ENCODE results near the gene FBF1.
A peak's percentile ranks its signal among the peaks of the same experiment; 100 is the strongest.

The FBF1 gene

DNA sequence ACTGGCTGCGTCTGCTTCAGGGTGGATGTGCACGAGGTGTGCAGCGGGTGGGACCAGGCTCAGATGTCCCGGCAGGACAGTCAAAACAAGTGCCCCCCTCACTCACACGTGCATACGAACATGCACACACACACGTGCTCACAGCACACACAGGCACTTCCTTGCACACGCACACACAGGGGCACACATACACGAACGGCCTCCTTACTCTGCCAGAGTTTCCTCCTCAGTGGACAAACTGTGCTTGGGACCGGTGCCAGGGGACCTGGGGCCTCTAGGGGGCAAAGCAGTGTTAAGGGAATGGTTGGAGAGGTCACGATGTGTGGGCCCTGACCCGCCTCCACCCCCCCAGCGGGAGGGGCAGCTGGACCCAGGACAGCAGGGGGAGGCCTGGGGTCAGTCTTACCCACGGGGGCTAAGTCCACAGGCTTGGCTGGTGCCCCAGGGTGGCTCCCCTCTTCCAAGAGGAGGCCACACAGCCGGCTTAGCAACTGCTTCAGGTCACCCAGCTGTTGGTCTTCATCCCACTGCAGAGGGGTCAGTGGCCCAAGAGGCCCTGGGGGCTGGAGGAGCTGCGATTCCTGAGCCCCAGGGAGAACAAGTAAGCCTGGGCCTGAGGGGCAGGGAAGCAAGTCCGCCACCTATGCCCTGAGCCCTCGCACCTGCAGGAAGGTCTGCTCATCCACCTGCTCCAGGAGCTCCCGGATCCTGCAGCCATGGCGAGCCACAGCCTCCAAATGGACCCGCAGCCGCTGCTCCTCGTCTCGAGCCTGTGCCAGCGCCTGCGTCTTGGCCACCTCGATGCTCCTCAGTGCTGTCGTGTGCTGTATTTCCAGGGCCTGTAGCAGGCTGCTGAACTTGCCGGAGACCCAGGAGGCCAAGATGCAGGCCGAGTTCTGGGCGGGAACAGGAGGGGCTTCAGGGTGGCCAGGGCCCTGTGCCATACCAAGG lies 49.0 kb downstream of the FBF1 start:
- DNase-seq, result no peak
- no peak for TF ChIP-seq GATA1 (IDR thresholded peaks at IDR 0.05; ENCODE audit: low read depth, low read length)
- no peak for TF ChIP-seq POLR2A (IDR thresholded peaks at IDR 0.05; ENCODE audit: low read length)

DNA sequence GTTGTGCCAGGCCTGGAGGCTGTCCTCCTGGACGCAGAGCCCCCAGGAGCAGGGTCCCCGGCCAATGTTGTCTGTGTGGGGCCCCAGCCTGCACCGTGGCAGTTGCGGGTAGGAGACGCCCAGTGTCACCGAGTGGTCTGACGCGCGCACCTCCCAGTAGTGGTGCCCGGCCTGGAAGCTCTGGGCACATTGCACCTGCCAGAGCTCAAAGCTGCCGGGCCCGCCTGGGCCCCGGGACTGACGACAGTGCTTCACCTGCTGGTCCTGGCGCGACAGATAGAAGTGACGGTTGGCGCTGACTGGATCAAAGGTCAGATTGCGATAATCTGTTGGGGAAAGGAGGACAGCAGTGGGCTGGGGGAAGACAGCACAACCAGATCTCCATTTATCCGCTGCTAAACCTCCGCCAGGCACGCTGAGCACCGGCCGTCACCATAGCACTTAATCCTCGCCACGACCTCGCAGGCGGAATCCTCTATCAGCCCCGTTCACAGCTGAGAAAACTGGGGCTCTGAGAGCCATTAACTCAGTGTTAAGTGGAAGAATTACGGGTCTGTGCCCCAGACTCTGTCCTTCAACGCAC lies 49.7 kb downstream of the FBF1 start:
- TF ChIP-seq GATA1 (IDR thresholded peaks at IDR 0.05; ENCODE audit: low read depth, low read length), result no peak
- DNase-seq, result no peak

- DNase-seq, result no peak
- TF ChIP-seq GATA1 (IDR thresholded peaks at IDR 0.05; ENCODE audit: low read depth, low read length), result no peak
- TF ChIP-seq POLR2A (IDR thresholded peaks at IDR 0.05; ENCODE audit: low read length), result no peak
Observed at GRCh38 chr17:75889454-75889853, 51.4 kb downstream of the FBF1 start.

DNA sequence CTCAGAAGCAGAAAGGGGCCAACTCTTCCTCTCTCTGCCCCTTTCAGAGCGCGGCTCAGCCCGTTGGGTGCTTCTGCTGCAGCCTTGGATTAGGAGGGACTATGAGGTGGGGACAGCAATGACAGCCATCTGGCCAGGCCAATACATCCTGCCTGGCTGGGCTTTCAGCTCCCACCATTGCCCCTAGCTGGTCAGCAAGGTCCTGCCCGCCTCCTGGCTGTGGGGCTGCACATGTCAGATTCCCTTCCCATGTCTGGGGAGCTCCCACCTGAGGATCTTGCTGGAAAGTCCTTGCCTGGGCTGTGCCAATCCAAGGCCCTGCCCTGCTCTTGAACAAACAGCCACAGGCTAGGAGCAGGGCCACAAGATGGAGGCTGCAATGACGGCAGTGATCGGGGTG lies 52.4 kb downstream of the FBF1 start:
- no peak for DNase-seq
- TF ChIP-seq POLR2A (IDR thresholded peaks at IDR 0.05; ENCODE audit: low read length) (no peak), GATA1 (IDR thresholded peaks at IDR 0.05; ENCODE audit: low read depth, low read length) (no peak)

DNA sequence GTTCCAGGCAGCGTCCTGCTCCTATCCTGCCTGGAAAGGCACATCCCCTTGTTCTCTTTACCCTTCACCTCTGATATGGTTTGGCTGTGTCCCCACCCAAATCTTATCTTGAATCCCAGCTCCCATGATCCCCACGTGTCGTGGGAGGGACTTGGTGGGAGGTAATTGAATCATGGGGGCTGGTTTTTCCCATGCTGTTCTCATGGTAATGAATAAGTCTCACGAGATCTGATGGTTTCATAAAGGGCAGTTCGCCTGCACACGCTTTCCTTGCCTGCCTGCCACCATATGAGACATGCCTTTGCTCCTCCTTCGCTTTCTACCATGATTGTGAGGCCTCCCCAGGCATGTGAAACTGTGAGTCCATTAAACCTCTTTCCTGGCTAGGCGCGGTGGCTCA lies 55.0 kb downstream of the FBF1 start:
- DNase-seq, result peak in 1 of 2 experiments; percentile 48

DNA sequence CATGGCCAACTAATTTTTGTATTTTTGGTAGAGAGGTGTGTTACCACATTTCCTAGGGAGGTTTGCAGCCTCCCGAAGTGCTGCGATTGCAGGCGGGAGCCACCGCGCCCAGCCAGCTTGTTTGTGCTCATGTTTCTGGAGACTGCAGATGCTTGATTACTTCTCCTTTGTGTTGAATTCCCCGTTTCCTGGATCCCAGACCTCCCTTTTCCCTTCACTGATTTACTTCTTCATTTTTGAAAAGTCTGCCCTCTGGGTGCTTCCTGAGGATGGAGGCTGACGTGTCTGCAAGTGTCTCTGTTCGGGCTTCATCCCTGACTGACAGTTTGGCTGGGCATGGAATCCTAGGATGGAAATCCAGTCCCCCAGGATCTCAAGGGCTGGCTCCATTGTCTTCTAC lies 55.4 kb downstream of the FBF1 start:
- TF ChIP-seq GATA1 (IDR thresholded peaks at IDR 0.05; ENCODE audit: low read depth, low read length), result no peak
- DNase-seq, result no peak

DNA sequence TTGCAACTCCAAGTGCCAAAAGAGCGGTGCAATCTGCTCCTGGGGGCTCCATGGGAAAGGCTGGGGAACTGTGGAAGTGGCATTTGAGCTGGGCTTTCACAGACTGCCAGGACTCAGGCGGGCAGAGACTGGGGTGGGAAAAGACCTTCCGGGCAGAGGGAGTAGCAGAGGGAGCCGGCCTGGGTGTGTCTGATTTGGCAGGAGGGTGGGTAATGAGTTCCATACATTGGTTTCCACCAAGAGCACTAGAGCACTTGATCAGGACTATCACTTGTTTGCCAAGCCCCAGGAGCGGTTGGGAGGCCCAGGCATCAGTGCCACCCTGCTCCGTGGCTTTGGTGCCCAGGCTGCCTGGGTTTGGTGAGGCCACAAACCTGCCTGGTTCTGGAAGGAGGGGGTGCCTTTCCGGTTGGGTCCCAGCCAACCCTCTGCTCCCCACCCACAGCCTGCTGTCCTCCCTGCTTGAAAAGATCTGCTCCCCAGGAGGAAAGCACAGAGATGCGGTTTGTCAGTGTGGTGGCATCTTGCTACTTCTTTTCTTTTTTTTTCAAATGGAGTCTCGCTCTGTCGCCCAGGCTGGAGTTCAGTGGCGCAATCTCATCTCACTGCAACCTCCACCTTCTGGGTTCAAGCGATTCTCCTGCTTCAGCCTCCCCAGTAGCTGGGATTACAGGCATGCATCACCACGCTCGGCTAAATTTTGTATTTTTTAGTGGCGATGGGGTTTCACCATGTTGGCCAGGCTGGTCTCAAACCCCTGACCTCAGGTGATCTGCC lies 59.0 kb downstream of the FBF1 start:
- TF ChIP-seq GATA1 (IDR thresholded peaks at IDR 0.05; ENCODE audit: low read depth, low read length) (no peak), POLR2A (IDR thresholded peaks at IDR 0.05; ENCODE audit: low read length) (no peak)
- DNase-seq, result no peak

DNA sequence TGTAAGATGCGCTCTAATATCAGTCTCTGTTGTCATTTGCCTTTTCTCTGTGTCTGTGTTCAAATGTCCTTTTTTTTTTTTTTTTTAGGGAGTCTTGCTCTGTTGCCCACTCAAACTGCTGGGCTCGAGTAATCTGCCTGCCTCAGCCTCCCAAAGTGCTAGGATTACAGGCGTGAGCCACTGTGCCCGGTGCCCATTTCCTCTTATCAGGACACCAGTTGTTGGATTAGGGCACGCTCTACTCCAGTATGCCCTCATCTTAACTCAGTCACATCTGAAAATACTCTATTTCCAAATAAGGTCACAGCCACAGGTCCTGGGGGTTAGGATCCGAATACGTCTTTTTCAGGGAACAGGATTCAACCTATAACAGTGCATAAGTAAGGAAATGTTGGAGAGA lies 60.6 kb downstream of the FBF1 start:
- no peak for TF ChIP-seq POLR2A (IDR thresholded peaks at IDR 0.05; ENCODE audit: low read length)
- TF ChIP-seq GATA1 (IDR thresholded peaks at IDR 0.05; ENCODE audit: low read depth, low read length), result no peak

DNA sequence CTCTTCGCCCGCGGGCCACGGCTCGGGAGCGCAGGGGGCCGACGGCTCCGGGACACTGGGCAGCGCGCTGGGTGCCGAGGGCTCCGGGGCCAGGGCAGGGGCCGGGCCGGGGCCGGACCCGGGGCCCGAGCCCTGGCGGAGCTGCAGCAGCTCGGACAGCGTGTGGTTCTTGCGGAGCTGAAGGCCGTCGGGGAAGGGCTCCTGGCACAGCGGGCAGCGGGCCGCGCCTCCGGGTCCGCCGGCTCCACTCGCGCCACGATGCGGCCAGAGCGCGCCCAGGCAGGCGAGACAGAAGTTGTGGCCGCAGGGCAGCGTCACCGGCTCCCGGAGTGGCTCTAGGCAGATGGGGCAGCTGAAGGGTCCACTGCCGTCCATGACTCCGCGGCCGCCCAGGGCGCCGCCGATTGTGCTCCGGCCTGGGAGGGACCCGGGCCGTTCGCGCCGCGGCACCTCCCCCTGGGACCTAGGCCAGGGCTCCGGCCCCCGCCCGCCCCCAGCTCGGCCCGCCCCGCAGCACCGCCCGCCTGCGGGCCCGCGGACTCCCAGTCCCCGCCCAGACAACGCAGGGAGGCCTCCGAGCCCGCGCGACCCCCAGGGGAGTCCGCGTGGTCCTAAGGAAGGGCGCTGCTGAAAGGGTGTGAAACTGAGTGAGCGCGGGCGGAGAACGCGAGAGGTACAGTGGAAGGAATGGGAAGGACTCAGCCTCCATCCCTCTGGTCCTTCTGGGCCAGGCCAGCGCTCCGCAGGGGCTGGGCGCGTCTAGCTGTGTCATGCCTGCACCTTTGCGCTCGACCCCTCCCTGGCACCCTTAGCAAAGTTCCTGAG lies 62.5 kb downstream of the FBF1 start, which contains the start of gene TRIM47:
Gene TRIM47, minus strand, starts transcription at position 408 of the 825 bp plus-strand sequence. Its CDS starts 33 bp downstream, at position 375.
- TF ChIP-seq GATA1 (IDR thresholded peaks at IDR 0.05; ENCODE audit: low read depth, low read length), result no peak
- TF ChIP-seq POLR2A (IDR thresholded peaks at IDR 0.05; ENCODE audit: low read length), result no peak
- DNase-seq, result peak; percentile 43 to 55

More for the DNA sequence above, 60.6 kb downstream of the FBF1 start:
- no peak for DNase-seq

- TF ChIP-seq POLR2A (IDR thresholded peaks at IDR 0.05; ENCODE audit: low read length) (no peak), GATA1 (IDR thresholded peaks at IDR 0.05; ENCODE audit: low read depth, low read length) (no peak)
Observed at GRCh38 chr17:75877752-75878173, 63.1 kb downstream of the FBF1 start.

GRCh38 chr17:75876938-75877751 lies 63.7 kb downstream of the FBF1 start:
- TF ChIP-seq GATA1 (IDR thresholded peaks at IDR 0.05; ENCODE audit: low read depth, low read length) (no peak), POLR2A (IDR thresholded peaks at IDR 0.05; ENCODE audit: low read length) (no peak)
- no peak for DNase-seq

More at GRCh38 chr17:75877752-75878173, 63.1 kb downstream of the FBF1 start:
- peak; percentile 69 to 74 for DNase-seq

GRCh38 chr17:75876190-75876937 lies 64.5 kb downstream of the FBF1 start:
- no peak for DNase-seq

More at GRCh38 chr17:75876190-75876937, 64.5 kb downstream of the FBF1 start:
- TF ChIP-seq POLR2A (IDR thresholded peaks at IDR 0.05; ENCODE audit: low read length) (no peak), GATA1 (IDR thresholded peaks at IDR 0.05; ENCODE audit: low read depth, low read length) (no peak)

Data from erythroblast (primary cell).